ENCODE measurements around the gene PRODH2.

- TF ChIP-seq EZH2 (IDR thresholded peaks at IDR 0.05; ENCODE audit: borderline replicate concordance, low read depth, low read length, severe bottlenecking), result no peak
- TF ChIP-seq MYC (IDR thresholded peaks at IDR 0.05; ENCODE audit: low read depth, low read length), result no peak
- no peak for TF ChIP-seq CTCF (IDR thresholded peaks at IDR 0.05; ENCODE audit: extremely low read depth in 1 of 2, insufficient read depth in 1 of 2, low read depth in 1 of 2, low read length in 2 of 2)
- no peak for TF ChIP-seq POLR2AphosphoS5 (IDR thresholded peaks at IDR 0.05; ENCODE audit: insufficient read depth, low read depth, low read length)
Measured at GRCh38 chr19:35784503-35785338, 27.9 kb downstream of the PRODH2 start.

Data from endothelial cell of umbilical vein (primary cell).